WERI-Rb-1 (cell line): ENCODE results near the gene STK11.

Source experiments
- DNase-seq: peaks from one replicate; pipeline ENCODE4 v3.0.0-alpha.2; 2020
- H3K27ac ChIP-seq: fragments of 250-450 bp; sonication (Bioruptor Pico); 2 replicates; pipeline ENCODE4 v1.5.1; 2020; ENCODE audit warnings: mild to moderate bottlenecking, moderate library complexity
- H3K27me3 ChIP-seq: fragments of 250-450 bp; sonication (Bioruptor Pico); 2 replicates; pipeline ENCODE4 v1.5.1; 2021; ENCODE audit warnings: mild to moderate bottlenecking, low read depth, moderate library complexity; ENCODE audit not compliant: insufficient read depth, severe bottlenecking
- H3K36me3 ChIP-seq: fragments of 250-450 bp; sonication (Bioruptor Pico); 2 replicates; pipeline ENCODE4 v1.5.1; 2020; ENCODE audit warnings: mild to moderate bottlenecking, moderate library complexity
- H3K4me3 ChIP-seq: 2 replicates; pipeline ENCODE4 v1.5.1; 2011; ENCODE audit warnings: low read depth, mild to moderate bottlenecking, control low read depth, low read length
- H3K9me3 ChIP-seq: fragments of 250-450 bp; sonication (Bioruptor Pico); 2 replicates; pipeline ENCODE4 v1.5.1; 2021; ENCODE audit warnings: mild to moderate bottlenecking, moderate library complexity; ENCODE audit not compliant: severe bottlenecking
- CTCF ChIP-seq: IDR thresholded peaks from 2 replicates; pipeline ENCODE4 v1.5.1; 2011; ENCODE audit warnings: low read depth, mild to moderate bottlenecking, control low read depth, inconsistent platforms, low read length

The STK11 gene

GRCh38 chr19:1226227-1226518, 20.6 kb downstream of the STK11 start:
- Histone ChIP-seq H3K27me3 (no peaks in the 10 kb centered on the region), H3K9me3 (no peaks in the 10 kb centered on the region), H3K36me3 (peaks cover 66% of the 10 kb centered on the region), H3K4me3 (no peak overlapping the region), H3K27ac (no peak overlapping the region)
- TF ChIP-seq CTCF = no peak
- no peak for DNase-seq

GRCh38 chr19:1226522-1227303, 21.1 kb downstream of the STK11 start:
- TF ChIP-seq CTCF = no peak
- H3K4me3 ChIP-seq = no peak overlapping the region
- H3K36me3 ChIP-seq = peaks cover 61% of the 10 kb centered on the region

GRCh38 chr19:1227304-1228054, 21.9 kb downstream of the STK11 start:
- Histone ChIP-seq H3K27me3 (no peaks in the 10 kb centered on the region), H3K36me3 (peaks cover 55% of the 10 kb centered on the region), H3K27ac (no peak overlapping the region), H3K9me3 (no peaks in the 10 kb centered on the region), H3K4me3 (no peak overlapping the region)
- TF ChIP-seq CTCF = no peak
- no peak for DNase-seq

More at GRCh38 chr19:1226522-1227303, 21.1 kb downstream of the STK11 start:
- DNase-seq = no peak
- Histone ChIP-seq H3K27ac (no peak overlapping the region), H3K27me3 (no peaks in the 10 kb centered on the region), H3K9me3 (no peaks in the 10 kb centered on the region)

- no peak for DNase-seq
- H3K4me3 ChIP-seq = no peak overlapping the region
- H3K36me3 ChIP-seq = peaks cover 47% of the 10 kb centered on the region
- H3K9me3 ChIP-seq = no peaks in the 10 kb centered on the region
- TF ChIP-seq CTCF = no peak
- no peaks in the 10 kb centered on the region for H3K27me3 ChIP-seq
- no peak overlapping the region for H3K27ac ChIP-seq
These were observed 22.8 kb downstream of the STK11 start for GRCh38 chr19:1228161-1228957.

GRCh38 chr19:1229056-1229923, 23.7 kb downstream of the STK11 start:
- Histone ChIP-seq H3K4me3 (no peak overlapping the region), H3K27me3 (no peaks in the 10 kb centered on the region), H3K9me3 (no peaks in the 10 kb centered on the region), H3K36me3 (peaks cover 38% of the 10 kb centered on the region), H3K27ac (no peak overlapping the region)
- TF ChIP-seq CTCF = no peak
- DNase-seq = no peak
